Astrocyte (in vitro differentiated cells and primary cell): Measurements from ENCODE around the gene LRP1B. TPM values are rescaled to one million over a fixed set of nuclear protein-coding genes. Genes with fewer than 3 reads are reported as not detected.

Experiments
- DNase-seq: peaks from one replicate; pipeline ENCODE4 v3.0.0-alpha.2; 2010; ENCODE audit warnings: low read depth
- FAIRE-seq: peaks from 2 replicates; lab custom pipeline; 2011; peaks lifted over from hg19 to GRCh38; lab: Jason Lieb, UNC
- H2AFZ ChIP-seq: 2 replicates; pipeline ENCODE4 v1.6.0; 2012; ENCODE audit warnings: low read depth, low read length, inconsistent platforms
- H3K27ac ChIP-seq: 2 replicates; pipeline ENCODE4 v1.5.1; 2011; ENCODE audit warnings: low read depth, low read length, inconsistent platforms
- H3K27me3 ChIP-seq: 2 replicates; pipeline ENCODE4 v1.6.0; 2011; ENCODE audit warnings: low read length, inconsistent platforms; ENCODE audit not compliant: insufficient read depth
- H3K36me3 ChIP-seq: 2 replicates; pipeline ENCODE4 v1.5.1; 2011; ENCODE audit warnings: low read length, inconsistent platforms; ENCODE audit not compliant: insufficient read depth
- H3K4me1 ChIP-seq: 2 replicates; pipeline ENCODE4 v1.5.1; 2011; ENCODE audit warnings: low read length, inconsistent platforms; ENCODE audit not compliant: insufficient read depth
- H3K4me2 ChIP-seq: 2 replicates; pipeline ENCODE4 v1.6.0; 2012; ENCODE audit warnings: low read length, inconsistent platforms
- H3K4me3 ChIP-seq: 2 replicates; pipeline ENCODE4 v1.5.1; 2011; ENCODE audit warnings: low read depth, mild to moderate bottlenecking, low read length, inconsistent platforms; ENCODE audit not compliant: insufficient read depth
- H3K79me2 ChIP-seq: 2 replicates; pipeline ENCODE4 v1.6.0; 2012; ENCODE audit warnings: mild to moderate bottlenecking, low read length, inconsistent platforms; ENCODE audit not compliant: insufficient read depth
- H3K9ac ChIP-seq: 2 replicates; pipeline ENCODE4 v1.6.0; 2012; ENCODE audit warnings: mild to moderate bottlenecking, low read length, inconsistent platforms
- H3K9me3 ChIP-seq: 2 replicates; pipeline ENCODE4 v1.5.1; 2012; ENCODE audit warnings: low read depth, mild to moderate bottlenecking, low read length, inconsistent platforms; ENCODE audit not compliant: insufficient read depth
- H4K20me1 ChIP-seq: 2 replicates; pipeline ENCODE4 v1.6.0; 2012; ENCODE audit warnings: low read length, inconsistent platforms; ENCODE audit not compliant: insufficient read depth
- H3K27ac Mint-ChIP-seq: one replicate; pipeline ENCODE4 v1.8.0; 2021; ENCODE audit warnings: mild to moderate bottlenecking, mixed read lengths; ENCODE audit not compliant: unreplicated experiment
- H3K27me3 Mint-ChIP-seq: one replicate; pipeline ENCODE4 v1.8.0; 2021; ENCODE audit warnings: low read depth, mixed read lengths; ENCODE audit not compliant: unreplicated experiment
- H3K36me3 Mint-ChIP-seq: one replicate; pipeline ENCODE4 v1.8.0; 2021; ENCODE audit warnings: low read depth, mixed read lengths; ENCODE audit not compliant: unreplicated experiment
- H3K4me1 Mint-ChIP-seq: one replicate; pipeline ENCODE4 v1.8.0; 2021; ENCODE audit warnings: low read depth, mixed read lengths; ENCODE audit not compliant: unreplicated experiment
- H3K4me3 Mint-ChIP-seq: one replicate; pipeline ENCODE4 v1.8.0; 2021; ENCODE audit warnings: mild to moderate bottlenecking, moderate library complexity, mixed read lengths; ENCODE audit not compliant: unreplicated experiment
- H3K9me3 Mint-ChIP-seq: one replicate; pipeline ENCODE4 v1.8.0; 2021; ENCODE audit warnings: mild to moderate bottlenecking, mixed read lengths; ENCODE audit not compliant: unreplicated experiment
- EZH2 ChIP-seq: IDR thresholded peaks from 2 replicates; pipeline ENCODE4 v1.6.1; 2012; ENCODE audit warnings: mild to moderate bottlenecking, low read length, inconsistent platforms; ENCODE audit not compliant: insufficient read depth
- total RNA-seq: library from RNA; stranded (reverse); gene quantifications from 2 replicates; pipeline ENCODE4 v1.2.1, GENCODE V29; 2021
- TF ChIP-seq, protein P1 (sequence below): IDR thresholded peaks from 2 replicates; pipeline ENCODE4 v1.5.1; 2011; ENCODE audit warnings: low read depth, mild to moderate bottlenecking, inconsistent platforms, low read length, moderate library complexity; ENCODE audit not compliant: insufficient read depth

The LRP1B gene
- total RNA-seq, 1 donor from 2014 or later: 1.5 TPM

DNA sequence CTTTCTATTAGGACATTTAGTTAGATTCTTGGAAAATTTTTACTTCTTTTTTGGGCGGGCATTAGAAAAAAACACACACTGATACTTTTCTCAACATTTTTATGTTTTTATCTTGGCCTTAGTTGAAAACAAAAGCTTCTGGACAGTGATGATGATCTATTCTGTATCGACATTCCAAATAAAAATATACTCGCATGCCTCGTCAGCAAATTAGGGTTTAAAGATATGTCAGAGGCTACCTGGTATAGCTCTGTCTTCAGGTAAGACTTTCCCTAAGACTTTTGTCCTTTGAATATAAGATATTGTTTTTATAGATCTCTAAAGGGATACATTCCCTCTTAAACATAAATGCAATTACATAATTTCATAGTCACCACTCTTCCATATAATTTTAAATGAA, 816.8 kb downstream of the LRP1B start:
- no peaks in the 10 kb centered on the region for H3K4me1 ChIP-seq
- H3K36me3 ChIP-seq: no peaks in the 10 kb centered on the region
- Mint-ChIP-seq H3K36me3 (no peaks in the 10 kb centered on the region), H3K4me3 (no peak overlapping the region), H3K27me3 (no peaks in the 10 kb centered on the region), H3K4me1 (peaks cover 17% of the 10 kb centered on the region), H3K9me3 (no peaks in the 10 kb centered on the region), H3K27ac (no peak overlapping the region)
- no peak overlapping the region for H3K27ac ChIP-seq
- no peak overlapping the region for H3K4me2 ChIP-seq
- no peaks in the 10 kb centered on the region for H3K9me3 ChIP-seq
- DNase-seq: no peak
- H3K27me3 ChIP-seq: no peaks in the 10 kb centered on the region
- FAIRE-seq: no peak
- H3K79me2 ChIP-seq: no peaks in the 10 kb centered on the region
- no peak overlapping the region for H2AFZ ChIP-seq
- H4K20me1 ChIP-seq: no peaks in the 10 kb centered on the region
- H3K4me3 ChIP-seq: no peak overlapping the region
- no peak overlapping the region for H3K9ac ChIP-seq
- TF ChIP-seq, protein P1, sequence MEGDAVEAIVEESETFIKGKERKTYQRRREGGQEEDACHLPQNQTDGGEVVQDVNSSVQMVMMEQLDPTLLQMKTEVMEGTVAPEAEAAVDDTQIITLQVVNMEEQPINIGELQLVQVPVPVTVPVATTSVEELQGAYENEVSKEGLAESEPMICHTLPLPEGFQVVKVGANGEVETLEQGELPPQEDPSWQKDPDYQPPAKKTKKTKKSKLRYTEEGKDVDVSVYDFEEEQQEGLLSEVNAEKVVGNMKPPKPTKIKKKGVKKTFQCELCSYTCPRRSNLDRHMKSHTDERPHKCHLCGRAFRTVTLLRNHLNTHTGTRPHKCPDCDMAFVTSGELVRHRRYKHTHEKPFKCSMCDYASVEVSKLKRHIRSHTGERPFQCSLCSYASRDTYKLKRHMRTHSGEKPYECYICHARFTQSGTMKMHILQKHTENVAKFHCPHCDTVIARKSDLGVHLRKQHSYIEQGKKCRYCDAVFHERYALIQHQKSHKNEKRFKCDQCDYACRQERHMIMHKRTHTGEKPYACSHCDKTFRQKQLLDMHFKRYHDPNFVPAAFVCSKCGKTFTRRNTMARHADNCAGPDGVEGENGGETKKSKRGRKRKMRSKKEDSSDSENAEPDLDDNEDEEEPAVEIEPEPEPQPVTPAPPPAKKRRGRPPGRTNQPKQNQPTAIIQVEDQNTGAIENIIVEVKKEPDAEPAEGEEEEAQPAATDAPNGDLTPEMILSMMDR: no peak
- no peak for TF ChIP-seq EZH2

DNA sequence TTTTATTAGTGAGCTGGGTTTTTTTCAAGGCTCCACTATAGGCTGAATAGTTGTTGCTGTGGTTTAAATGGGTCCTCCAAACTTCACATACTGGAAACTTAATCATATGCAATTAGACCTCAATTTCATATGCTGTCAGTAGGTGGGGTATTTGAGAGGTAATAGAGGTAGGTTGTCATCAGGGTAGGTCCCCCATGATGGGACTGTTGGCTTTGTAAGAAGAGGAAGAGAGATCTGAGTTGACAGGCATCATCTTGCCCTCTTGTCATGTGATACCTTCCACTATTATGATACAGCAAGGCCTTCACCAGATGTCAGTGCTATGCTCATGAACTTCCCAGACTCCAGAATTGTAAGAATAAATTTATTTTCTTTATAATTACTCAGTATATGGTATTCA, 819.4 kb downstream of the LRP1B start:
- Histone ChIP-seq H4K20me1 (no peaks in the 10 kb centered on the region), H2AFZ (no peak overlapping the region), H3K4me1 (no peaks in the 10 kb centered on the region), H3K4me2 (no peak overlapping the region), H3K27me3 (no peaks in the 10 kb centered on the region), H3K27ac (no peak overlapping the region), H3K4me3 (no peak overlapping the region), H3K9ac (no peak overlapping the region), H3K9me3 (no peaks in the 10 kb centered on the region), H3K79me2 (no peaks in the 10 kb centered on the region), H3K36me3 (no peaks in the 10 kb centered on the region)
- DNase-seq (no peak), FAIRE-seq (no peak)
- no peaks in the 10 kb centered on the region for H3K36me3 Mint-ChIP-seq
- H3K4me1 Mint-ChIP-seq: peaks cover 4% of the 10 kb centered on the region
- H3K27me3 Mint-ChIP-seq: no peaks in the 10 kb centered on the region
- H3K4me3 Mint-ChIP-seq: no peak overlapping the region
- no peaks in the 10 kb centered on the region for H3K9me3 Mint-ChIP-seq
- no peak overlapping the region for H3K27ac Mint-ChIP-seq
- no peak for TF ChIP-seq EZH2
- TF ChIP-seq, protein P1: no peak

DNA sequence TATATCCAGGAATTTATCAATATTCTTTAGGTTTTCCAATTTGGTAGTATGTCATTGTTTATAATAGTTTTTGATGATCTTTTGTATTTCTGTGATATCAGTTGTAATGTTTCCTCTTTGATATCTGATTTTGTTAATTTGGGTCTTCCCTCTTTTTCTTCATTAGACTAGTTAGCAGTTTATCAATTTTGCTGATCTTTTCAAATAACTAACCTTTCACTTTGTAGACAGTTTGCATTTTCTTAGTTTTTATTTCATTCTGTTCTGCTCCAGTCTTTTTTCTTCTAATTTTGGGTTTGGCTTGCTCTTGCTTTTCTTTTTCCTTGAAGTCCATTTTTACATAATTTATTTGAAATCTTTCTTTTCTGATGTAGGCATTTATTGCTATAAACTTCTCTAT, 824.4 kb downstream of the LRP1B start:
- no peak overlapping the region for H2AFZ ChIP-seq
- no peaks in the 10 kb centered on the region for H3K4me1 ChIP-seq
- H3K36me3 ChIP-seq: no peaks in the 10 kb centered on the region
- Mint-ChIP-seq H3K27me3 (no peaks in the 10 kb centered on the region), H3K4me1 (no peaks in the 10 kb centered on the region), H3K27ac (no peak overlapping the region), H3K4me3 (no peak overlapping the region), H3K9me3 (no peaks in the 10 kb centered on the region), H3K36me3 (no peaks in the 10 kb centered on the region)
- no peaks in the 10 kb centered on the region for H4K20me1 ChIP-seq
- no peaks in the 10 kb centered on the region for H3K9me3 ChIP-seq
- no peaks in the 10 kb centered on the region for H3K79me2 ChIP-seq
- no peak overlapping the region for H3K4me3 ChIP-seq
- no peak overlapping the region for H3K4me2 ChIP-seq
- FAIRE-seq (no peak), DNase-seq (no peak)
- H3K9ac ChIP-seq: no peak overlapping the region
- no peak overlapping the region for H3K27ac ChIP-seq
- TF ChIP-seq, protein P1: no peak
- TF ChIP-seq EZH2: no peak
- H3K27me3 ChIP-seq: no peaks in the 10 kb centered on the region
